Fibroblast of pulmonary artery (primary cell): ENCODE data around the gene FAM170B.

Experiments used
- DNase-seq: peaks from one replicate; pipeline ENCODE4 v3.0.0-alpha.2; 2010; ENCODE audit warnings: low read depth
- H3K4me3 ChIP-seq: replicated peaks from 2 replicates; pipeline ENCODE4 v1.5.1; 2011; ENCODE audit warnings: low read depth, mild to moderate bottlenecking, control low read depth, low read length, moderate library complexity
- CTCF ChIP-seq: IDR thresholded peaks from 2 replicates; pipeline ENCODE4 v1.5.1; 2011; ENCODE audit warnings: mild to moderate bottlenecking, control low read depth, low read length, inconsistent platforms; ENCODE audit errors: missing control alignments

The FAM170B gene

GRCh38 chr10:49141541-49142332 lies 7.9 kb upstream of the FAM170B start:
- no peak for TF ChIP-seq CTCF
- H3K4me3 ChIP-seq = no peak overlapping the region
- no peak for DNase-seq

GRCh38 chr10:49140304-49141177 lies 6.7 kb upstream of the FAM170B start:
- H3K4me3 ChIP-seq = no peak overlapping the region
- no peak for DNase-seq
- TF ChIP-seq CTCF = no peak

DNA sequence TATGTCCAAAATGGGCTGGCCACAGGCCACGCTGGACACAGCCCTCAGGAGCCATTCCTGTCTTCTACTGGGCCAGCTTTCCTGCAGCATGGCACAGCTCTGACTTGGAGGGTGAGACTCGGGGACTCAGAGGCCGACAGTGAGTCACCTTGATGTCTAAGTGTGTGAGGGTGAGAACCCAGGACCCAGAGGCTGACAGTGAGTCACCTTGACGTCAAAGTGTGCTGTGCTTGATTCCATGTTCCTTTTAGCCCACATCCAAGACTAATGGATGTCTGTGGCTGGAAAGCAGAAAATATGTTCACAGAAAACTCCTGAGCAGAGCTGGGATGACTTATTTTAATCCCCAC lies 6.0 kb upstream of the FAM170B start:
- peak; percentile 57 for DNase-seq
- no peak for TF ChIP-seq CTCF
- H3K4me3 ChIP-seq = no peak overlapping the region

- no peak overlapping the region for H3K4me3 ChIP-seq
- no peak for DNase-seq
- TF ChIP-seq CTCF = no peak
These were observed 5.4 kb upstream of the FAM170B start for GRCh38 chr10:49139028-49139845.

DNA sequence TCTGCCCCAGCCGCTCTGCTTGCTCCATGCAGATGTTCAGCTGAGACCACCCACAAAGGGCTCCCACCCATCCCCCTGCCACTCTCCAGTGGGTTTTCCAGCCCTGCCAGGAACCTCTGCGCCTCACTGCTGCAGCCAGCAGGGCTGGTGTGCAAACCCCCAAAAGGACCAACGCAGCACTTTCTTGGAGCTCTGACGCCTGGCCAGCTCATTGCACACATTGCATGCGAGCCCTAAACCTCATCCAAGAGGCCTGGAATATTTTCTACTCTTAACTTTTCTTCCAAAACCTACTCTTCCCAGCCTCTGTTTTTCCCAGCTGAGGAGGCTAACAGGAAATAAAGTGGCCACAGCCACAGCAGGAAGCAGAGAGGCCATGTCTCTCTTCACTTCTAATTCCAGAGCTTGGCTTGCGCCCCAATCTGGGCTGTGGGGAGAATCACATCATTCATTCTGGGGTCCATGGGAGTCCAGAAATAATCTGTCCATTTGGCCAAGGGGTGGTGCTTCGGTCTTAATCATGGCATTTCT lies 4.6 kb upstream of the FAM170B start:
- TF ChIP-seq CTCF = no peak

DNA sequence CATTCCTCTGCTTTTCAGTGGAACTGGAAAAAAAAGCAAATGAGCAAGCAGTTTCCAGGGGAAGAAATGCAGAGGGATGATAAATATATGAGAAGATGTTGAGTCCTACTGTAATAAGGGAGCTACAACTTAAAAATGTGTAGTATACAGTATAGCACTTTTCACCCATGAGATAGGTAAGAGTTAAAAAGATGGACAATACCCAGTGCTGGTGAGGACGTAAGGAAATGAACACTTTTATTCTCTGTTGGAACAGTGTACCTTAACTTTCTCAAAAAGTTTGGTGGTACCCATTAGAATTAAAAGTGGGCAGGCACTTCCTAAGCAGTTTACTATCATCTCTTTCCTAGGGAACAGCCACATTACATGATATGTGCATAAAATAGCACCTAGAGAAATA lies 2.7 kb upstream of the FAM170B start:
- H3K4me3 ChIP-seq = no peak overlapping the region
- DNase-seq = no peak

More for the DNA sequence above, 4.6 kb upstream of the FAM170B start:
- no peak for DNase-seq
- no peak overlapping the region for H3K4me3 ChIP-seq

More for the DNA sequence above, 2.7 kb upstream of the FAM170B start:
- no peak for TF ChIP-seq CTCF
